Activated naive CD4-positive, alpha-beta T cell treated with anti-CD3 and anti-CD28 coated beads, Interleukin-2, amount 10 ng/mL, durations not matched to agents 7 days and 5 days (primary cell): ENCODE data around the gene CACNA1G.

Experiments used
- CTCF ChIA-PET: fragments of 350-600 bp; sonication (Branson Sonifier 250); formaldehyde crosslinking; loops from one replicate; lab custom pipeline; 2021; ENCODE audit warnings: antibody characterized with exemption; lab: Charles Lee
- DNase-seq: peaks from one replicate; pipeline ENCODE4 v3.0.0-alpha.2; 2020
- H3K27ac Mint-ChIP-seq: one replicate; pipeline ENCODE4 v1.8.0; 2021; ENCODE audit warnings: mild to moderate bottlenecking, moderate library complexity, mixed read lengths
- H3K27me3 Mint-ChIP-seq: one replicate; pipeline ENCODE4 v1.8.0; 2021; ENCODE audit warnings: mild to moderate bottlenecking, mixed read lengths
- H3K36me3 Mint-ChIP-seq: one replicate; pipeline ENCODE4 v1.8.0; 2021; ENCODE audit warnings: mixed read lengths
- H3K4me1 Mint-ChIP-seq: one replicate; pipeline ENCODE4 v1.8.0; 2021; ENCODE audit warnings: mixed read lengths
- H3K4me3 Mint-ChIP-seq: one replicate; pipeline ENCODE4 v1.8.0; 2021; ENCODE audit warnings: mild to moderate bottlenecking, moderate library complexity, mixed read lengths
- H3K9me3 Mint-ChIP-seq: one replicate; pipeline ENCODE4 v1.8.0; 2021; ENCODE audit warnings: mixed read lengths

The CACNA1G gene

DNA sequence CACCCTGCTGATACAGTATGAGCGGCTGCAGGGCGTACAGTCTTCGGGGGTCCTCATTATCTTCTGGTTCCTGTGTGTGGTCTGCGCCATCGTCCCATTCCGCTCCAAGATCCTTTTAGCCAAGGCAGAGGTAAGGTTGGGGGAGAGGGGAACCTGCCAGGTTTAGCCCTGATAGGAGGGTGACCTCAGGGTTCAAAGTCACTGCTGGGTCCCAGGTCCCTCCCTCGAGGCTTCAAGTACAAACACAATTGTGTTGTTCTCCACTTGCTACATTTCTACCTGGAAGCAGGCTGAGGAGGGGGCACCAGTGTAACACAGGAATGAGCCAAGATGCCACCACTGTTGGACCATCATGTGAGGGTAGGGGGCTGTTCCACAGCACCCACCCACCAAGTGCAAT lies 96.5 kb downstream of the CACNA1G start:
- H3K36me3 Mint-ChIP-seq, result no peaks in the 10 kb centered on the region
- no peak overlapping the region for H3K4me3 Mint-ChIP-seq
- peaks cover 16% of the 10 kb centered on the region for H3K4me1 Mint-ChIP-seq
- H3K27ac Mint-ChIP-seq, result no peak overlapping the region
- H3K27me3 Mint-ChIP-seq, result peaks cover 53% of the 10 kb centered on the region
- CTCF ChIA-PET, result no interaction called here
- peaks cover 4% of the 10 kb centered on the region for H3K9me3 Mint-ChIP-seq
- DNase-seq, result no peak

DNA sequence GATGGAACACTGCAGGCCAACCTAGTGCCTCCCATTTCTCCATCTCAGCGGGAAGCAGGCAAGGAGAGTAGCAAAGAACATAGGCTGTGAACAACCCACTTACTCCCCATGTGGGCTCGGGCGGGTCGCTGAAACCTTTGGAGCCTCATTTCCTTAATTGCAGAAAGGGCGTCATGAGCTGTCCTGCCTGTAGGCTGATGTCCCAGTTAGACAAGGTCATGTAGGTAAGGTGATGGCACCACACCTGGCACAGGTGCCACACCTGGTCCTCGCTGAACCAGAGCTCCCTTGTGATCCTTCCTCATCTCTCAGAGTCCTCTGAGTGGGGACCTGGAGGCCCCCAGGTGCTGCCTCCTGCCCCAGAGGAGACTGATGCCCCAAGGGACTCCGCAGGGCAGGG lies 97.1 kb downstream of the CACNA1G start:
- Mint-ChIP-seq H3K36me3 (no peaks in the 10 kb centered on the region), H3K9me3 (peaks cover 2% of the 10 kb centered on the region), H3K27me3 (peaks cover 57% of the 10 kb centered on the region), H3K4me3 (no peak overlapping the region), H3K4me1 (peaks cover 20% of the 10 kb centered on the region), H3K27ac (no peak overlapping the region)
- CTCF ChIA-PET, result no interaction called here
- DNase-seq, result no peak

DNA sequence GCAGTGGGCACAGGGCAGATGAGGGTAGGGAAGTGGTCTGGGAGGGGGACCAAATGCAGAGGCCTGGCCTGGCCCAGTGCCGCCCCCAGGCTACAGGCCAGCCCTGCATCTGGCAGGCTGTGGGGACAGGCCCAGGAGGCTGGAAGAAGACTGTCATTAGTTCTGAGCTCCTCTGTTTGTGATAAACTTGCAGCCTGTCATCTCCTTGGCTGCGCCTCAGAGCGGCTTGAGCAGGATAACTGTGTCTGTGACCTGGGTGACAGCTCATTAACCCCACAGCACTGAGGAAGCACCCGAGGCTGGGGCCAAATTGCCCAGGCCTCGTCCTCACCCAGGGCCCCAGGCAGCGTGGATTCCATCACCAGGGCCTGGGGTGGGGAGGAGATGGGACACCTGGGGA lies 98.1 kb downstream of the CACNA1G start:
- Mint-ChIP-seq H3K27me3 (peaks cover 53% of the 10 kb centered on the region), H3K27ac (no peak overlapping the region), H3K9me3 (no peaks in the 10 kb centered on the region), H3K4me1 (peaks cover 22% of the 10 kb centered on the region), H3K4me3 (no peak overlapping the region), H3K36me3 (no peaks in the 10 kb centered on the region)
- CTCF ChIA-PET, result no interaction called here
- DNase-seq, result peak; percentile 11

- Mint-ChIP-seq H3K9me3 (no peaks in the 10 kb centered on the region), H3K4me1 (peaks cover 22% of the 10 kb centered on the region), H3K27ac (no peak overlapping the region), H3K27me3 (peaks cover 53% of the 10 kb centered on the region), H3K4me3 (no peak overlapping the region), H3K36me3 (no peaks in the 10 kb centered on the region)
- CTCF ChIA-PET, result interaction anchor here (1.1 kb wide), 1 partner anchor 36 kb away, joined by 4 read pairs; no protein-coding TSS in a partner anchor
- peak; percentile 17 for DNase-seq
Observed at GRCh38 chr17:50659179-50659578, 98.7 kb downstream of the CACNA1G start.

DNA sequence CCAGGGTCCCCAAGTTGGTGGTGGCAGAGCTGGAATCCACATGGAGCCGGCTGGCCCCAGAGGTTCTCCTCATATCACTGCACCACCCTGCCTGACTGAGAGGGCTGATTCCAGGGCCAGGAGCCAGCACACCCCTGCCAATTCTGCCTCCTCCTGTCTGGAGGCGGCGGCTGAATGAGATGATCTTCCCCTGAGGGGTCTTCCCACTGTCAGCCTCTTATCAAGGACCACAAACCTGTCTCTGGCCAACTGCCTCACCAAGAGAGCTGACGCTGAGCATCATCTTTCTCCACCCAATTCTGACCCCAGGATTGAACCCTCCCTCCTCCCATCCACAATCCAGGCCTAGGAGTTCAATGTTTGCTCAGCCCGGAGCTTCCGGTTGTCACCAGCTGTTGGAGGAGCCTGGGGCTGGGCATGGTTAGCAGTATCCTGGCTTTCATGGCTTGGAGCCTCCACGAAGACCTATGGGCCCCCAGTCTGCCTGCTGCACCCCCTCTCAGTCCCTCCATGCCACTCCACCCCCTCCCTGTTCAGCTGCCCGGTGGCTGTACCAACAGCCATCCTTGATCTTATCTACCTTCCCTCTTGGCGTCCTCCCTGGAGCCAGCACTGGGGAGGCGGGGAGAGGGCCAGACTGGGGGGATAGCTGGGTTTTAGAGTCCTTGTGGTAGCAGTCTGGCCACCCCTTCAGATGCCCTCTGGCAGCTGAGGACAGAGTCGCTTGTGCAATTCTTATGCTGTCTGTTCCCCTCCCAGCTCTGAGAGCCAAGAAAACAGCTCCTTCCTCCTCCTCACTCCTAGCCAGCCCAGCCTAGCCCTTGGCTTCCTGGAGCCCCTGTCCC lies 99.7 kb downstream of the CACNA1G start:
- Mint-ChIP-seq H3K9me3 (no peaks in the 10 kb centered on the region), H3K4me3 (no peak overlapping the region), H3K27me3 (peaks cover 47% of the 10 kb centered on the region), H3K36me3 (no peaks in the 10 kb centered on the region), H3K27ac (peak overlapping the region; percentile 12), H3K4me1 (peaks cover 22% of the 10 kb centered on the region)
- CTCF ChIA-PET, result interaction anchor here (0.7 to 2.2 kb wide), 5 partner anchors 8 to 35 kb away, joined by 3 to 12 read pairs (median 4); no protein-coding TSS in a partner anchor
- peak; percentile 12 for DNase-seq

GRCh38 chr17:50660887-50661345 lies 100.4 kb downstream of the CACNA1G start:
- H3K4me1 Mint-ChIP-seq, result peaks cover 22% of the 10 kb centered on the region
- no peaks in the 10 kb centered on the region for H3K36me3 Mint-ChIP-seq
- no peak overlapping the region for H3K4me3 Mint-ChIP-seq
- H3K9me3 Mint-ChIP-seq, result no peaks in the 10 kb centered on the region
- DNase-seq, result no peak
- H3K27ac Mint-ChIP-seq, result peak overlapping the region; percentile 75
- CTCF ChIA-PET, result interaction anchor here (0.6 to 2.2 kb wide), 4 partner anchors 9 to 160 kb away, joined by 3 to 12 read pairs (median 3); no protein-coding TSS in a partner anchor
- H3K27me3 Mint-ChIP-seq, result peaks cover 46% of the 10 kb centered on the region

DNA sequence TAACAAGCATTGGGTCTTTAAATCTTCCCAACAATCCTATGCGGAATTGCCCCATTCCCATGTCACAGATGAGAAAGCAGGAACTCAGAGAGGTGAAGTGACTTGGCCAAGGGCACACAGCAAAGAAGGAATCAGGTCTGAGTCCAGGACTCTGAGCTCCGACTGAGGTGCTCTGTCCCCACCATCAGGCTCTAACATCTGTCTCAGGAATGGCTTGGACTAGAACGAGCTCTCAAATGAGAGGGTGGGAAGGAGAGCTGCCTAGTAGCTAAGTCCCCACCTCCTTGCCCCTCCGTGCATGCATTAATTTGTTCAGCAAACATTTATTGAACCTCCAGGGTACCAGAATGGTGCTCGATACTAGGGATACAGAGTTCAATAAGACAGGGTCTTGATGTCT lies 100.8 kb downstream of the CACNA1G start:
- CTCF ChIA-PET, result interaction anchor here (0.6 to 2.2 kb wide), 3 partner anchors 31 to 160 kb away, joined by 3 to 12 read pairs (median 3); no protein-coding TSS in a partner anchor

GRCh38 chr17:50661795-50662391 lies 101.4 kb downstream of the CACNA1G start:
- H3K27ac Mint-ChIP-seq, result peak overlapping the region; percentile 83
- H3K4me3 Mint-ChIP-seq, result no peak overlapping the region
- H3K9me3 Mint-ChIP-seq, result no peaks in the 10 kb centered on the region
- H3K27me3 Mint-ChIP-seq, result peaks cover 42% of the 10 kb centered on the region
- CTCF ChIA-PET, result interaction anchor here (1.2 to 2.2 kb wide), 2 partner anchors 32 to 36 kb away, joined by 3 to 12 read pairs; no protein-coding TSS in a partner anchor
- DNase-seq, result peak; percentile 56
- H3K36me3 Mint-ChIP-seq, result no peaks in the 10 kb centered on the region
- peaks cover 22% of the 10 kb centered on the region for H3K4me1 Mint-ChIP-seq

More for the DNA sequence above, 100.8 kb downstream of the CACNA1G start:
- peak; percentile 0 for DNase-seq
- H3K9me3 Mint-ChIP-seq, result no peaks in the 10 kb centered on the region
- H3K36me3 Mint-ChIP-seq, result no peaks in the 10 kb centered on the region
- peak overlapping the region; percentile 83 for H3K27ac Mint-ChIP-seq
- no peak overlapping the region for H3K4me3 Mint-ChIP-seq
- peaks cover 47% of the 10 kb centered on the region for H3K27me3 Mint-ChIP-seq
- H3K4me1 Mint-ChIP-seq, result peaks cover 22% of the 10 kb centered on the region

DNA sequence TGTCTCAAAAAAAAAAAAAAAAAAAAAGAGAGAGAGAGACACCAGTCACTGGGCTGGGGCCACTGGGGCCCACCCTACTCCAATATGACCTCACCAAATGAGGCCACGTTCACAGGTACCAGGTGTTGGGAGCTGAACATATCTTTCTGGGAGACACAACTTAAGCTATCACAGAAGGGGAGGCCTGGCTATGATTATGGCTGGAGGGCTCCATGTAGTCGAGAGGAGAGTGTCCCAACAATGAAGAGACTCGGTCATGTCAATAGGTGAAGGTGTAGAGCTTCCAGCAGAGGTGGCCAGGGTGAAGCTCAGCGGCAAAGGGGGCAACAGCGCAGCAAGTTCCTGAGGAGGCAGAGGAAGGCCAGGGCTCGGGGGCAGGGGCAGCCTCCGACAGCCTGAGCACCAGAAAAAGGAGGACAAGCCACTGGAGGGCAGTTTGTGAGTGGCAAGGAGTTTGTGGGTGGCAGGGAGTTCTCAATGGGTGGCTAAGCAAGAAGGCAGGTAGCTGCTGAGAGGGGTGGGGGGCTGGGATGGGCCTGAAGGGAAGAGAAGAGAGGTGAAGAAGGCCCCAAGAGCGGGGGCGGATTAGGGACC lies 102.2 kb downstream of the CACNA1G start:
- Mint-ChIP-seq H3K9me3 (no peaks in the 10 kb centered on the region), H3K4me1 (peaks cover 22% of the 10 kb centered on the region), H3K36me3 (no peaks in the 10 kb centered on the region), H3K27me3 (peaks cover 36% of the 10 kb centered on the region), H3K27ac (no peak overlapping the region), H3K4me3 (no peak overlapping the region)
- DNase-seq, result peak; percentile 16
- CTCF ChIA-PET, result no interaction called here

GRCh38 chr17:50663812-50664374 lies 103.4 kb downstream of the CACNA1G start:
- Mint-ChIP-seq H3K9me3 (no peaks in the 10 kb centered on the region), H3K27me3 (peaks cover 26% of the 10 kb centered on the region), H3K4me3 (no peak overlapping the region), H3K27ac (no peak overlapping the region), H3K4me1 (peaks cover 22% of the 10 kb centered on the region), H3K36me3 (no peaks in the 10 kb centered on the region)
- CTCF ChIA-PET, result no interaction called here
- DNase-seq, result peak; percentile 5

- Mint-ChIP-seq H3K36me3 (no peaks in the 10 kb centered on the region), H3K27me3 (peaks cover 33% of the 10 kb centered on the region), H3K27ac (no peak overlapping the region), H3K9me3 (no peaks in the 10 kb centered on the region), H3K4me1 (peaks cover 22% of the 10 kb centered on the region), H3K4me3 (no peak overlapping the region)
- CTCF ChIA-PET, result no interaction called here
- DNase-seq, result peak; percentile 1
Observed at GRCh38 chr17:50664788-50665458, 104.4 kb downstream of the CACNA1G start.

GRCh38 chr17:50665838-50666237 lies 105.3 kb downstream of the CACNA1G start:
- peak; percentile 2 for DNase-seq
- H3K9me3 Mint-ChIP-seq, result no peaks in the 10 kb centered on the region
- CTCF ChIA-PET, result no interaction called here
- H3K4me3 Mint-ChIP-seq, result no peak overlapping the region
- H3K36me3 Mint-ChIP-seq, result no peaks in the 10 kb centered on the region
- H3K27ac Mint-ChIP-seq, result no peak overlapping the region
- H3K27me3 Mint-ChIP-seq, result peaks cover 36% of the 10 kb centered on the region
- peaks cover 18% of the 10 kb centered on the region for H3K4me1 Mint-ChIP-seq

- Mint-ChIP-seq H3K9me3 (no peaks in the 10 kb centered on the region), H3K4me3 (no peak overlapping the region), H3K27me3 (peaks cover 36% of the 10 kb centered on the region), H3K27ac (no peak overlapping the region), H3K4me1 (peaks cover 13% of the 10 kb centered on the region), H3K36me3 (no peaks in the 10 kb centered on the region)
- peak; percentile 10 for DNase-seq
- CTCF ChIA-PET, result no interaction called here
Observed at GRCh38 chr17:50666316-50666715, 105.8 kb downstream of the CACNA1G start.
